ENCODE measurements around the gene WASL.

Gene WASL

DNA sequence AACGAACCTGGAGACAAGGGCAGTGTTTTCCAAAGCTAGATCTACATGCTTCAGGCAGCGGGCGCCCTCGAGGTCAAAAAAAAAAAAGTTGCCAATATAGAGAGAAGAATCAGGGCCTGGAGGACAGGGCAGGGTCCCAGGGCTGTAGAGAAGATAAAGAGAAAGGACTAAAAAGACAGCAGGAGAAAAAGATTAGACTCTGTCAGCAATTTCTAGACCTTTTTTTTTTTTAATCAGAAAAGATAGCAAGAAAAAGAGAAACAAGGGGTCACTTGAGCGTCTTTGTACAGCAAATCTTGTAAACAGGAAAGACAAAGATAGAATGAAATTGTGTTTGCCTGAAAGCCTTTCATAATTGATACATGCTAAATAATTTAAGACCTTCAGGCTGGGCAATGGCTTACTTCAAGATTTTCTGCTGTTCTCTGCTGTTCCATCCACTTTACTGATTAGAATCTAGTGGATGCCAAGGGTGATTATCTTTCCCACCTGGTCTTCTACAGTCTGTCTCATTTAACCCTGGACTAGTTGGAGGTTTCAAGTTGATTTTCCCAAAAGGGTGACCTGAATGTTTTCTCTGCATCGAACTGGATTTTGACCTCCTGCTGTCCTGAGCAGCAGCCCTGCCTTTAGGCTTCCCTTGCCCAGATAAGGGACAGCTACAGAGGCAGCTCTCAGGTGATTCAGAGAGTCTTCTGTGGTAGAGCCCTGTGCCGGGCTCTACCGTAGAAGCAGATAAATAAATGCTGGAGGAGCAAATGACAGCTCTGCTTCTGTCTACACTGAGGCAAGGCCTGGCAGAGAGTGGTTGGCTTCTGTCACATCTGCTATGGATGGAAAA lies 88.1 kb downstream of the WASL start:
- TF ChIP-seq, protein P1, sequence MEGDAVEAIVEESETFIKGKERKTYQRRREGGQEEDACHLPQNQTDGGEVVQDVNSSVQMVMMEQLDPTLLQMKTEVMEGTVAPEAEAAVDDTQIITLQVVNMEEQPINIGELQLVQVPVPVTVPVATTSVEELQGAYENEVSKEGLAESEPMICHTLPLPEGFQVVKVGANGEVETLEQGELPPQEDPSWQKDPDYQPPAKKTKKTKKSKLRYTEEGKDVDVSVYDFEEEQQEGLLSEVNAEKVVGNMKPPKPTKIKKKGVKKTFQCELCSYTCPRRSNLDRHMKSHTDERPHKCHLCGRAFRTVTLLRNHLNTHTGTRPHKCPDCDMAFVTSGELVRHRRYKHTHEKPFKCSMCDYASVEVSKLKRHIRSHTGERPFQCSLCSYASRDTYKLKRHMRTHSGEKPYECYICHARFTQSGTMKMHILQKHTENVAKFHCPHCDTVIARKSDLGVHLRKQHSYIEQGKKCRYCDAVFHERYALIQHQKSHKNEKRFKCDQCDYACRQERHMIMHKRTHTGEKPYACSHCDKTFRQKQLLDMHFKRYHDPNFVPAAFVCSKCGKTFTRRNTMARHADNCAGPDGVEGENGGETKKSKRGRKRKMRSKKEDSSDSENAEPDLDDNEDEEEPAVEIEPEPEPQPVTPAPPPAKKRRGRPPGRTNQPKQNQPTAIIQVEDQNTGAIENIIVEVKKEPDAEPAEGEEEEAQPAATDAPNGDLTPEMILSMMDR (IDR thresholded peaks at IDR 0.05), result no peak

DNA sequence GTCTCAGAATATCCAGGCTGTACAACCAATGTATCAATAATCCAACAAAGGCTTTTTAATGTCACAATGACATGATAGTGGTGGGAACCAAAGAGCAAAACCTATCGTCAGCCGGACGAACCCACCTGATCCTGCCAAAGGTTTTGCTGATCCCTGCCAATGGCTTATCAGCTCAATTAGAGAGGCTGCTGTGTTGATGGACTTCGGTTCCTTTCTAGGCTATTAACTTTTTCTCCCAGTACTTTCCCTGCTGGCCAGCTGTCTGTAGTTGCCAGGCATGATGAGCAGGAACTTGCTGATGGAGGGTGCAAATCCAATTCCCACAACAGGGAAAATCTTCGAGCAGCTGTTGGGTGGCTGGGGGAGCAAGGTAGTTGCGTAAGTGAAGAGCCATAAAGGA lies 90.8 kb downstream of the WASL start:
- TF ChIP-seq, protein P1 (IDR thresholded peaks at IDR 0.05), result no peak

DNA sequence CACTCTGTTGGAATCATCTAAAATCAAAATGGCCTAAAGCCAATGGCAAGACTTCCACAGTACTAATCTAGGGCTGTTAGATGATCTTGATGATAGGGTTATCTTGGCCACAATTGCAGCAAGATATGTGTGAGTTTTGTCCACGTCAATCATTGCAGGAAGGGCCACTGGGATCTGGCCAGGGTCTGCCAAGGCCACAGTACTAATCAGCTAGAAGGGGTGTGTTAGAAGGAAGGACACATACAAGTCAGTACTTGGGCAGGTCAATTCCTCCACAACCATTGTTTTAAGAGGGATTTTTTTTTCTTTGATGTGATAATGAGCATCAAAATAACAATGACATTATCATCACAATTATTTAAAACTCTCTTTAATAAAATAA lies 91.5 kb downstream of the WASL start:
- TF ChIP-seq, protein P1 (IDR thresholded peaks at IDR 0.05), result no peak

DNA sequence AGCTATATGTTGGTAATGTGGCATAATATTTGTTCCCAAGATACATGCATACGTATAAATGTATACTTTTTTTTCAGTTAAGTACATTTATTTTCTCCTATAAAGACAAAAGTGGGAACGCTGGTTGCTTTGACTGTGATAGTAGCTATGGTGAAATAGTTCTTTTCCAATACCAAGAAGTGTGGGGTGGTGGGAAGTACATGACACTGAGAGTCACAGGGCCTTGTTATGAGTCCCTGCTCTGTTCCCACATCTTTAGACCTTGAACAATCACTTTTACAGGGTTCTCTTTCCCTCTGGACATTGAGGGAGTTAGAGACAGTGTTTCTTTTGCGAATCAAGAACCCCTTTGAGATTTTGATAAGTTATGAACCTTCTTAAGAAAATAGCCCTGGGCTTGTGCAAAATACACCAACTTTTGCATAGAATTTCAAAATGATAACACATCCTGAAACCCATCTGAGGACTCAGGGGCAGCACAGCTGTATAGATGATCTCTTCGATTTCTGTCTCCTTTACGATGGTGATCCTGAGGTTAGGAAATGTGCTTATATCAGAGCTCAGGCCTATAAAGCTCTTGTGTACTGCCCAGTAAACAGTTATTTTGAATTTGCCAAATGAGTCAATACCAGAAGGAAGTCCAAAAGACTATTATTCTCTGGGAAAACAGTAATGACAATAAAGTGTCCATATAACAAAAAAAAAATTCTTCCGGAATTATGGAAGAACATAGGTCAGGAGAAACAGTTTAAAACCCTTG lies 92.1 kb downstream of the WASL start:
- TF ChIP-seq, protein P1 (IDR thresholded peaks at IDR 0.05), result no peak

DNA sequence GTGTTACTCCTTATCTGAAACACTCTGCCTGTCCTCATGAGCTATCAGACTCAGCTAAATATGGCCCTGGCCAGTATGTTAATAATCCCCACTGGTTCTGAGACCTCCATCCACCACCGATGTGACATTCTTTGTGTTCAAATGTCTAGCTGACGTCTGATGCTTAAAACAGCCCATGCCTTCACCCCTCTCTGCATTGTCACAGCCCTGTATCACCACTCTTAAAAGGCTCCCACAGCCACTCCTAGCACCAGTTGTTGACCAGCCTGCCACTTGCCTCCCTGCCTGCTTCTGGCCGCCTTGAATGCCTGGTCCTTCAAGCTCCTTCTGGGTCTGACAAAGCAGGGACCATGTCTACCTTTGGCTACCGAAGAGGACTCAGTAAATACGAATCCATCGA lies 93.2 kb downstream of the WASL start, which contains the start of gene LMOD2:
Gene LMOD2 (plus strand): TSS at position 253 of the 400 bp plus-strand sequence. CDS start 98 bp downstream, at position 351.
- TF ChIP-seq, protein P1 (IDR thresholded peaks at IDR 0.05), result no peak

DNA sequence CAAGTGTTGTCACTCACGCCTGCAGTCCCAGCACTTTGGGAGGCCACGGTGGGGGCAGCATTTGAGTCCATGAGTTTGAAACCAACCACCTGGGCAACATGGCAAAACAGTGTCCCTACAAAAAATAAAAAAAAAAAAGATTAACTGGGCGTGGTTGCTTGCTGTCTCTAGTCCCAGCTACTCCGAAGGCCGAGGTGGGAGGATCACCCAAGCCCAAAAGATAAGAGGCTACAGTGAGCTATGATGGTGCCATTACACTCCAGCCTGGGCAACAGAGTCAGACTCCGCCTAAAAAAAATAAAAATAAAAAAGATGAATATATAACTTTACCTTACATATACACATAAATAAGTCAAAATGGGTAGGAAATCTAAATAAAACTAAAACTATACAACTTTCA lies 95.6 kb downstream of the WASL start:
- TF ChIP-seq, protein P1 (IDR thresholded peaks at IDR 0.05), result no peak

DNA sequence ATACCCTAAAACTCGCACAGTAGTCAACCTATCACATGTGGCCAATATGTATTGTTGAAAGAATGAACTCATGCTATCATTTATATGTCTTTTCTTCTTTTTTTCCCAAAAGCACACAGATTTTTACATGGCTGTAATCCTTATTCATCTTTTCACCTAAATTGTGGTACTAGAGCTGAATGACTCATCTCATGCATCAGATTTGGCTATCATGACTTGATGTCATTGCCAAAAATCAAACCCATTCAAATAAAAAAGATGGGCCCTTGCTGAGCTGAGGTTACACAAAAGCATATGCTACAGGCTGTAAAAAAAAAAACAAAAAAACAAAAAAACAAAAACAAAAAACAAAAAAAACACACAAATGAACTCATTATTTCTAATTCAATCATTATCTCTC lies 96.4 kb downstream of the WASL start:
- TF ChIP-seq, protein P1 (IDR thresholded peaks at IDR 0.05), result no peak

All from LNCAP (cell line).